B cell (primary cell): ENCODE data around the gene HYAL1. TPM values are rescaled to one million over a fixed set of nuclear protein-coding genes. Genes with fewer than 3 reads are reported as not detected.

Experiments
- ATAC-seq: fragments of 200-7000 bp; cut with Tn5 transposase; one replicate; pipeline ENCODE4 v1.10.0; 2021; ENCODE audit warnings: low read depth, mild to moderate bottlenecking, moderate number of reproducible peaks, moderate library complexity
- CTCF ChIA-PET: fragments of 350-600 bp; sonication (Branson Sonifier 250); formaldehyde crosslinking; loops from one replicate; lab custom pipeline; 2021; ENCODE audit warnings: antibody characterized with exemption, inconsistent platforms; lab: Charles Lee
- POLR2A ChIA-PET: fragments of 350-600 bp; sonication (Branson Sonifier 250); formaldehyde crosslinking; loops from one replicate; lab custom pipeline; 2021; ENCODE audit warnings: antibody characterized with exemption; lab: Charles Lee
- DNase-seq: peaks from one replicate; pipeline ENCODE4 v3.0.0; 2013
- H2AFZ ChIP-seq: 2 replicates; pipeline ENCODE4 v1.6.1; 2012; ENCODE audit warnings: mild to moderate bottlenecking, low read depth, low read length; ENCODE audit not compliant: insufficient read depth, poor library complexity, severe bottlenecking
- H3K27ac ChIP-seq, 2 donors: 1 replicate in 1 of 2; 2 replicates in 1 of 2; pipeline ENCODE4 v1.5.1; 2012 to 2013; ENCODE audit warnings: low read length in 2 of 2, mild to moderate bottlenecking in 2 of 2, moderate library complexity in 1 of 2
- H3K27me3 ChIP-seq, 4 experiments: fragments of 200-600 bp in 1 of 4; sonication (generic) in 1 of 4; replicated peaks in 1 of 4; 1 replicate in 2 of 4; 2 replicates in 2 of 4; pipeline versions ENCODE4 v1.6.1 to v1.7.0; 2013 to 2016; ENCODE audit warnings: low read length in 3 of 4, mild to moderate bottlenecking in 2 of 4, mixed read lengths in 1 of 4, moderate library complexity in 1 of 4; ENCODE audit not compliant: insufficient read depth in 4 of 4, control insufficient read depth in 3 of 4; ENCODE audit errors: control extremely low read depth in 1 of 4
- H3K36me3 ChIP-seq, 2 experiments: replicated peaks in 1 of 2; 1 replicate in 1 of 2; 2 replicates in 1 of 2; pipeline versions ENCODE4 v1.6.1 to v1.7.1; 2013; ENCODE audit warnings: low read length in 1 of 2; ENCODE audit not compliant: insufficient read depth in 2 of 2, control insufficient read depth in 1 of 2; ENCODE audit errors: control extremely low read depth in 1 of 2, extremely low read depth in 1 of 2
- H3K4me1 ChIP-seq, 2 donors: fragments of 200-600 bp in 1 of 2; sonication (generic) in 1 of 2; 1 replicate in 1 of 2; 2 replicates in 1 of 2; pipeline versions ENCODE4 v1.5.1 to v1.6.1; 2013 to 2017; ENCODE audit warnings: low read length in 2 of 2; ENCODE audit not compliant: control insufficient read depth in 2 of 2, insufficient read depth in 2 of 2
- H3K4me2 ChIP-seq: replicated peaks from 2 replicates; pipeline ENCODE3; 2012; ENCODE audit warnings: mild to moderate bottlenecking, low read depth, low read length; ENCODE audit not compliant: poor library complexity, severe bottlenecking
- H3K4me3 ChIP-seq, 5 experiments: fragments of 200-600 bp in 1 of 5; sonication (generic) in 1 of 5; 1 replicate in 3 of 5; 2 replicates in 2 of 5; pipeline versions ENCODE4 v1.5.1 to v1.7.0; 2011 to 2016; ENCODE audit warnings: low read length in 4 of 5, mild to moderate bottlenecking in 4 of 5, low read depth in 2 of 5, control low read depth in 1 of 5, moderate library complexity in 1 of 5; ENCODE audit not compliant: insufficient read depth in 1 of 5; ENCODE audit errors: control extremely low read depth in 1 of 5, extremely low read depth in 1 of 5
- H3K79me2 ChIP-seq: fragments of 200-600 bp; sonication (generic); one replicate; pipeline ENCODE4 v1.6.0; 2016; ENCODE audit warnings: low read length; ENCODE audit not compliant: control insufficient read depth, insufficient read depth
- H3K9ac ChIP-seq: fragments of 200-600 bp; sonication (generic); 2 replicates; pipeline ENCODE4 v1.6.1; 2017; ENCODE audit warnings: mild to moderate bottlenecking, low read length, moderate library complexity
- H3K9me3 ChIP-seq, 3 donors: one replicate each; pipeline versions ENCODE4 v1.6.1 to v1.7.1; 2013; ENCODE audit warnings: low read length in 2 of 3; ENCODE audit not compliant: control insufficient read depth in 2 of 3, insufficient read depth in 1 of 3; ENCODE audit errors: control extremely low read depth in 1 of 3
- H4K20me1 ChIP-seq: 2 replicates; pipeline ENCODE4 v1.6.0; 2012; ENCODE audit warnings: mild to moderate bottlenecking, low read length; ENCODE audit not compliant: insufficient read depth, control insufficient read depth, poor library complexity, severe bottlenecking
- H3K27ac Mint-ChIP-seq: one replicate; pipeline ENCODE4 v1.8.0; 2021; ENCODE audit warnings: mixed read lengths
- H3K27me3 Mint-ChIP-seq: one replicate; pipeline ENCODE4 v1.8.0; 2021; ENCODE audit warnings: mixed read lengths
- H3K4me1 Mint-ChIP-seq: one replicate; pipeline ENCODE4 v1.8.0; 2021; ENCODE audit warnings: mixed read lengths
- H3K4me3 Mint-ChIP-seq: one replicate; pipeline ENCODE4 v1.8.0; 2021; ENCODE audit warnings: mixed read lengths
- H3K9me3 Mint-ChIP-seq: one replicate; pipeline ENCODE4 v1.8.0; 2022; ENCODE audit warnings: mixed read lengths; ENCODE audit not compliant: insufficient read depth
- EZH2 ChIP-seq: IDR thresholded peaks from 2 replicates; pipeline ENCODE4 v1.6.1; 2012; ENCODE audit warnings: borderline replicate concordance, low read depth, mild to moderate bottlenecking, moderate library complexity, low read length; ENCODE audit not compliant: insufficient read depth, poor library complexity, severe bottlenecking
- WGBS: methylation state at CpG from one replicate; pipeline ENCODE4 v1.1.5; 2013; ENCODE audit warnings: missing lambda C conversion rate; ENCODE audit not compliant: insufficient coverage; 5-methylcytosine and 5-hydroxymethylcytosine counted together
- intact Hi-C: fragments of 100-400 bp; cut with micrococcal nuclease; formaldehyde crosslinking; loops from one replicate; pipeline ENCODE4 v1.10.0; 2022
- polyA plus RNA-seq: library from polyadenylated mRNA; depleted of rRNA; stranded (reverse); fragments of >200 nt; gene quantifications from 2 replicates; pipeline ENCODE4 v1.2.3, GENCODE V29; 2012
- total RNA-seq, 2 donors: library from RNA; stranded (reverse); fragments of 120-200 nt in 1 of 2; gene quantifications; 1 replicate in 1 of 2; 2 replicates in 1 of 2; pipeline versions ENCODE4 v1.2.3 to v1.2.4, GENCODE V29; 2013 to 2022
- TF ChIP-seq, protein P1 (sequence below): fragments of 200-600 bp; IDR thresholded peaks from one replicate; pipeline ENCODE4 v1.8.0; 2022; ENCODE audit warnings: antibody characterized with exemption, mild to moderate bottlenecking

Gene HYAL1
- total and polyA plus RNA-seq, 2 donors (not counting 1 experiment from before 2014, with no cell fraction given) = 0.12 to 0.30 TPM

DNA sequence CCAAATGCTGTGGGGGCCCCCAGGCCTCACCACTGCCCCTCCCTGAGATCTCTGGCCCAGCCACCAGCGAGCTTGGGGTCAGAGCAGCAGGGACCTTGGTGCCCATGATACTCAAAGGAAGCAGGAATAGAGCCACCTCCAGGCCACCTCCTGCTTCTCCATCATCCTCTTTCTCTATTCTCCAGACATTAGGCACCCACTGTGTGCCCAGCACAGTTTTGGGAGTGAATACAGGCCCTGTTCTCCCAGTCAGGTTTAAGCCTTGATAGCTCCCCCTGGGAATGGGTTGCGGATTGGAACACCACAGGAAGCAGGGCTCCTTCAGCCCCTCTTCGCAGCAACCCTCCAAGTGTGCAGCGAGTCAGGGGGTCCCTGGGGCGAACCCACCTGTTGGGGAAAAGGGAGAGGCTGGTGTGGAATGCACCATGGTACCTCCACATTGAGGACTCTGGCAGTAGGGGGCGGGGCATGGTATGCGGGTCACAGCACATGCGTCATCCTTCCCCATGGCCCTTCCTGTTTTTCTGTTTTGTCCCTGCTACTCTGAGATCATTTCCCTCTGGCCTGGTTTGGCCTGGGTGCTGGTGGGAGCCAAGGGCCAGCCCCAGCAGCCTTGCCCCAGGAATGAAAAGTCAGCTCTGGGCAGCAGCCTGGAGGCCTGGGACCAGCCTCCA is 48.7 kb downstream of the HYAL1 start:
- H3K27ac ChIP-seq = peak overlapping the region in 1 of 2 donors; percentile 36
- no peak overlapping the region for H3K4me3 ChIP-seq
- Mint-ChIP-seq H3K9me3 (no peaks in the 10 kb centered on the region), H3K27me3 (no peaks in the 10 kb centered on the region), H3K27ac (peak overlapping the region; percentile 56), H3K4me3 (no peak overlapping the region), H3K4me1 (peaks cover 32% of the 10 kb centered on the region)
- H3K9ac ChIP-seq = no peak overlapping the region
- ChIA-PET CTCF (interaction anchor here (27.3 kb wide), 1 partner anchor 21 kb away, joined by 596 read pairs; the partner anchor contains the start of gene GNAI2), POLR2A (interaction anchor here (0.6 kb wide), 1 partner anchor 28 kb away, joined by 5 read pairs; no protein-coding TSS in a partner anchor)
- no peak for TF ChIP-seq EZH2
- TF ChIP-seq, protein P1, sequence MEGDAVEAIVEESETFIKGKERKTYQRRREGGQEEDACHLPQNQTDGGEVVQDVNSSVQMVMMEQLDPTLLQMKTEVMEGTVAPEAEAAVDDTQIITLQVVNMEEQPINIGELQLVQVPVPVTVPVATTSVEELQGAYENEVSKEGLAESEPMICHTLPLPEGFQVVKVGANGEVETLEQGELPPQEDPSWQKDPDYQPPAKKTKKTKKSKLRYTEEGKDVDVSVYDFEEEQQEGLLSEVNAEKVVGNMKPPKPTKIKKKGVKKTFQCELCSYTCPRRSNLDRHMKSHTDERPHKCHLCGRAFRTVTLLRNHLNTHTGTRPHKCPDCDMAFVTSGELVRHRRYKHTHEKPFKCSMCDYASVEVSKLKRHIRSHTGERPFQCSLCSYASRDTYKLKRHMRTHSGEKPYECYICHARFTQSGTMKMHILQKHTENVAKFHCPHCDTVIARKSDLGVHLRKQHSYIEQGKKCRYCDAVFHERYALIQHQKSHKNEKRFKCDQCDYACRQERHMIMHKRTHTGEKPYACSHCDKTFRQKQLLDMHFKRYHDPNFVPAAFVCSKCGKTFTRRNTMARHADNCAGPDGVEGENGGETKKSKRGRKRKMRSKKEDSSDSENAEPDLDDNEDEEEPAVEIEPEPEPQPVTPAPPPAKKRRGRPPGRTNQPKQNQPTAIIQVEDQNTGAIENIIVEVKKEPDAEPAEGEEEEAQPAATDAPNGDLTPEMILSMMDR = no peak
- no peaks in the 10 kb centered on the region for H3K9me3 ChIP-seq
- no peak overlapping the region for H3K4me2 ChIP-seq
- peaks cover 0 to 74% of the 10 kb centered on the region in 2 experiments for H3K36me3 ChIP-seq
- H3K27me3 ChIP-seq = no peaks in the 10 kb centered on the region
- WGBS = 84% methylated on average over 6 of the region's 8 CpGs
- H3K79me2 ChIP-seq = peaks cover 59% of the 10 kb centered on the region
- DNase-seq (no peak), ATAC-seq (peak; percentile 61)
- intact Hi-C loops = no loop called here
- H4K20me1 ChIP-seq = peaks cover 100% of the 10 kb centered on the region
- H3K4me1 ChIP-seq = peaks cover 10 to 31% of the 10 kb centered on the region in 2 donors
- H2AFZ ChIP-seq = no peak overlapping the region

DNA sequence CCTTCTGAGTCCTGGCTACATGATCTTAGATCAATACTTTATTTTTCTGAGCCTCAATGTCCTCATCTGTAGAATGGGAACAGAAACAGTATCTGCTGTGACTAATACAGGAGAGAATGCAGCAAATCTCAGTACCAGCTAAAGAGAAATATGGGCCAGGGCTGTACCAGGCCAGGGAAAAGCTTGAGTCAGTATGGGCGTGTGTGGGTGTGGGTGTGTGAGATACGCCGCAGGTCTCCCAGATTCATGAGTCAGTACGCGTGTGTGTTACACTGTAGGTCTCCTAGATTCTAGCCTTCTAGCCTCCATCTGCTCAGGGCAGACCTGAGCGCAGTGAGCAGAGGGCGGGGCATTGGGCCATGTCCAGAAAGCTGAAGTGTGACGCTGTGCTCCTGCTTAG is 52.2 kb downstream of the HYAL1 start:
- peaks cover 0 to 83% of the 10 kb centered on the region in 2 experiments for H3K36me3 ChIP-seq
- no peak overlapping the region for H3K9ac ChIP-seq
- H3K27ac Mint-ChIP-seq = peak overlapping the region; percentile 3

More for the DNA sequence above, 52.2 kb downstream of the HYAL1 start:
- ChIA-PET CTCF (interaction anchor here (1.6 to 27.3 kb wide), 2 partner anchors 17 to 57 kb away, joined by 7 to 596 read pairs; partner anchors contain the start of gene GNAI2), POLR2A (no interaction called here)
- H3K4me3 Mint-ChIP-seq = no peak overlapping the region
- Histone ChIP-seq H3K4me2 (no peak overlapping the region), H3K79me2 (peaks cover 94% of the 10 kb centered on the region), H4K20me1 (peaks cover 100% of the 10 kb centered on the region), H2AFZ (no peak overlapping the region), H3K9me3 (no peaks in the 10 kb centered on the region), H3K27me3 (no peaks in the 10 kb centered on the region), H3K27ac (no peak overlapping the region), H3K4me3 (no peak overlapping the region), H3K4me1 (peaks cover 24 to 59% of the 10 kb centered on the region in 2 donors)
- ATAC-seq (no peak), DNase-seq (no peak)
- 98% methylated on average over 6 of the region's 8 CpGs for WGBS
- no peaks in the 10 kb centered on the region for H3K27me3 Mint-ChIP-seq
- H3K4me1 Mint-ChIP-seq = peaks cover 51% of the 10 kb centered on the region
- TF ChIP-seq, protein P1 = no peak
- no peak for TF ChIP-seq EZH2
- intact Hi-C loops = no loop called here
- no peaks in the 10 kb centered on the region for H3K9me3 Mint-ChIP-seq
